Muscle of leg (tissue), 11 donors: ENCODE results near the gene CDKN2B-AS1. TPM values are rescaled to one million over a fixed set of nuclear protein-coding genes. Genes with fewer than 3 reads are reported as not detected.
A peak's percentile ranks its signal among the peaks of the same experiment; 100 is the strongest.

Experiments used
- DNase-seq: peaks from one replicate; pipeline ENCODE4 v3.0.0; 2013
- H3K27ac ChIP-seq: one replicate; pipeline ENCODE4 v1.5.1; 2013; ENCODE audit warnings: mild to moderate bottlenecking, low read length, control low read depth
- H3K27me3 ChIP-seq: one replicate; pipeline ENCODE4 v1.6.1; 2013; ENCODE audit warnings: low read length; ENCODE audit not compliant: control insufficient read depth, insufficient read depth
- H3K36me3 ChIP-seq: one replicate; pipeline ENCODE4 v1.6.1; 2013; ENCODE audit warnings: low read length; ENCODE audit not compliant: control insufficient read depth, insufficient read depth
- H3K4me1 ChIP-seq: one replicate; pipeline ENCODE4 v1.6.1; 2013; ENCODE audit warnings: low read length; ENCODE audit not compliant: control insufficient read depth, insufficient read depth
- H3K4me3 ChIP-seq: one replicate; pipeline ENCODE4 v1.5.1; 2013; ENCODE audit warnings: low read length, control low read depth
- H3K9me3 ChIP-seq: replicated peaks from 2 replicates; pipeline ENCODE4 v1.6.1; 2013; ENCODE audit warnings: low read depth, low read length; ENCODE audit not compliant: control insufficient read depth
- WGBS: methylation state at CpG from one replicate; pipeline ENCODE4 v1.1.5; 2013; ENCODE audit warnings: missing lambda C conversion rate; ENCODE audit not compliant: insufficient coverage; 5-methylcytosine and 5-hydroxymethylcytosine counted together
- polyA plus RNA-seq, 8 donors: library from polyadenylated mRNA; unstranded; fragments of 120-200 nt; gene quantifications; one replicate each; pipeline versions ENCODE4 v1.2.1 to v1.2.3, GENCODE V29; 2013; ENCODE audit warnings: inconsistent platforms in 1 of 8, low replicate concordance in 1 of 8; ENCODE audit not compliant: insufficient read length in 8 of 8, insufficient read depth in 1 of 8
- total RNA-seq: library from RNA; stranded (reverse); fragments of 120-200 nt; gene quantifications from one replicate; pipeline ENCODE4 v1.2.4, GENCODE V29; 2013

CDKN2B-AS1 gene
- total and polyA plus RNA-seq, 9 donors: 0.11 to 0.29 (median 0.15) TPM; not detected in 3

DNA sequence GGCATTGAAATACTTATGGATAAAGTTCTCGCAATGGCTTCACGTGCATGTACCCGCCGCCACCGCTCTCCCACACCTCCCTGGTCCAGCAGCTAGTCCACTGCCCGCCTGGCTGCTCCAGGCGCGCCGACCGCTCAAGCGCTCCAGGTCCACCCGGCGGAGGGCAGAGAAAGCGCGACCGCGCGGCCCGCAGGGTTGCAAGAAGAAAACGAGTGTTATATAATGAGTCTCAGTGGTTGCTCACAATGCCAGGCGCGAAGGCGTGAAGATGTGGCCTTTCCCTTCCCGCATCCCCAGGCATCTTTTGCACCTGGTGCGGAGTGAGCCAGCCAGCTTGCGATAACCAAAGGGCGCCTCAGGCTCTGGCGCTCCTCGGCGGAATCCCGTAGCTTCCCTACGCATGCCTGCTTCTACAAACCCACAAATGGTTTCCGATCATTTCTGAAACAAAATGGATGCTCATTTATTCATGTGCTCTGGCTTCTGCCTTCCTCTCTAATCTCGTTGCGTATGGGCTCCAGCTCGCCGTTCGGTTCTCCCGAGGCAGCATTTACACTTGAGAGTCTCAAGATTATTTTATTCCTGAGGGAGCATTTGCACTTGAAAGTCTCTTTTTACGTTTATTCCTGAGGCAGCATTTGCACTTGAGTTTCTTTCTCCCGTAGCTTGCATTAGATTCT is 26.1 kb upstream of the CDKN2B-AS1 start:
- WGBS: under 1% methylated on average over 27 of the region's 41 CpGs
- Histone ChIP-seq H3K4me1 (peaks cover 8% of the 10 kb centered on the region), H3K27ac (no peak overlapping the region), H3K4me3 (no peak overlapping the region), H3K27me3 (peaks cover 71% of the 10 kb centered on the region), H3K9me3 (no peaks in the 10 kb centered on the region), H3K36me3 (no peaks in the 10 kb centered on the region)
- no peak for DNase-seq

DNA sequence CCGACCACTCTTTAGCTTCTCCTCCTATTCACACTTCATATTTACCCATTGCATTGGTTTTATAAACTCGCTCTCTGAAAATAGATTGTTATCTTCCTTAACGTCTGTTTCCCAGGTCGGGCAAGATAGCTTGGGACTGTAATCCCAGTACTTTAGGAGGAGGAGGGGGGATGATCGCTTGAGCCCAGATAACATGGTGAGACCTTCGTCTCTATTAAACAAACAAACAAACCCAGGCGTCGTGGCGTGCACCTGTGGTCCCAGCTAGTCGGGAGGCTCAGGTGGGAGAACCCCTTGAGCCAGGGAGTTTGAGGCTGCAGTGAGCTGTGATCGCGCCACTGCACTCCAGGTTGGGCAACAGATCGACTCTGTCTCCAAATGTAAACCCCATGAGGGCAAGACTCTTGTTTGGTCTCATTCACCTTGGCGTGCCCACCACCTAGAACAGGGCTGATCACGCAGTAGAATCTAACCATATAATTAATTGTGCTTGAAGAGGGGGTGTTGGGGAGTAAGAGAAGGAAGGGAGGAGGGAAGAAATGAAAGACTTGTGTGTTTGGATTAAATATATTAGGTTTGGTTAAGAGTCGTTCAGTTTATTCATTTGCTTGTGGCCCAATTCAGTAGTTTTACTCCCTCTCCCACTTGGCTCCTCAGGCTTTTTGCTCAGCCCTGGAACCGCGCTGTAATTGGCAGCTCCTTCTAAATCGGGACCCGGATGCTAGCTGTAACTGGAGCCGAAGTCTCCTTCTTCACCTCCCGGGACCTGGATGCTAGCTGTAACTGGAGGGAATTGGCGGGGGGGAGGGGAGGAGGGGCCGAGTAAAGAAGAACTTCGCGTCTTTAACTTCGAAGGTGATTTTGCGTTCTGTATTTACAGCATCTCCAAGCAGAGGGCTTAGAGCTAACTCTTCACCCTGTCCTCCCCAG is 25.3 kb upstream of the CDKN2B-AS1 start:
- Histone ChIP-seq H3K4me1 (peaks cover 9% of the 10 kb centered on the region), H3K36me3 (no peaks in the 10 kb centered on the region), H3K27ac (no peak overlapping the region), H3K4me3 (no peak overlapping the region), H3K27me3 (peaks cover 78% of the 10 kb centered on the region), H3K9me3 (no peaks in the 10 kb centered on the region)
- no peak for DNase-seq
- WGBS: 0% methylated on average over 4 of the region's 28 CpGs

DNA sequence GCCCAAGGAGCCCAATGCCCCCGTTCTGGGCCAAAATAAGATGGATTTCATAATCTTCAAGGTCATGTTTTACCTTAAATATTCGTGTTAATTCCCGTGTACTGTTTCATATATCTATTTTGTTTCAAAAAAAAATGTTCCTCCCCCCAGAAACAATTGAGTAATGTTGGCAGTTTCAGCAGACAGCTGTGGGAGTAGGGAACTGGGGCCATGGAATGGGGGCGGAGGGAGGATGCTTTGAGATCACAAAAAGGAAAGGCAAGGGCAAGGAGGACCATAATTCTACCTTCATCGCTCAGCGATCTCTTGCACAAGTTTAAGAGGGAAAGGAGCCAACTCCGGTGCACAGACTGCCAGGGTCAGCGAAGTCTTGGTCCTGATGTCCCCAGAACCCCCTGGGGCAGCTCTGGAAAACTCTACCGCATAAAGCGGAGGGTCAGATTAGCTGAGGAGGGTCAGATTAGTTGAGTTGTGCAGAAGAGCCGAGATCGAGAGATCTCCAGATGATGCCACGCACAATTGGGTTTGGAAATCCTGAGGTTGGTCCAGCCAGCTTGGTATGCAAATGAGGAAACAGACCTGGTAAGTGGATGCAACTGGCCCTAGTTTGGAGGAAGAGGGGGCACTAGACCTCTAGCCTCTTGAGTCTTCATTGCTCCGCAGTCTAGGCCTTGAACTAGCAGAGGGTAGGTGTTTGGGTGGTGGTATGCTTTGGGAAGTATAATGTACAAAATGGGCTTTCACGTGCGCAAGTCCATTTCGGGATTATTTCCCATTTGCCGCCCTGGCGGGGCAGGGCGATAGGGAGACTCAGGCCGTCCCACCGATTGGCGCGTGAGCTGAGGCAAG is 24.4 kb upstream of the CDKN2B-AS1 start:
- Histone ChIP-seq H3K36me3 (no peaks in the 10 kb centered on the region), H3K4me3 (no peak overlapping the region), H3K27ac (no peak overlapping the region), H3K27me3 (peaks cover 78% of the 10 kb centered on the region), H3K4me1 (peaks cover 13% of the 10 kb centered on the region), H3K9me3 (no peaks in the 10 kb centered on the region)
- 6% methylated on average over 19 of the region's 24 CpGs for WGBS
- DNase-seq: no peak

DNA sequence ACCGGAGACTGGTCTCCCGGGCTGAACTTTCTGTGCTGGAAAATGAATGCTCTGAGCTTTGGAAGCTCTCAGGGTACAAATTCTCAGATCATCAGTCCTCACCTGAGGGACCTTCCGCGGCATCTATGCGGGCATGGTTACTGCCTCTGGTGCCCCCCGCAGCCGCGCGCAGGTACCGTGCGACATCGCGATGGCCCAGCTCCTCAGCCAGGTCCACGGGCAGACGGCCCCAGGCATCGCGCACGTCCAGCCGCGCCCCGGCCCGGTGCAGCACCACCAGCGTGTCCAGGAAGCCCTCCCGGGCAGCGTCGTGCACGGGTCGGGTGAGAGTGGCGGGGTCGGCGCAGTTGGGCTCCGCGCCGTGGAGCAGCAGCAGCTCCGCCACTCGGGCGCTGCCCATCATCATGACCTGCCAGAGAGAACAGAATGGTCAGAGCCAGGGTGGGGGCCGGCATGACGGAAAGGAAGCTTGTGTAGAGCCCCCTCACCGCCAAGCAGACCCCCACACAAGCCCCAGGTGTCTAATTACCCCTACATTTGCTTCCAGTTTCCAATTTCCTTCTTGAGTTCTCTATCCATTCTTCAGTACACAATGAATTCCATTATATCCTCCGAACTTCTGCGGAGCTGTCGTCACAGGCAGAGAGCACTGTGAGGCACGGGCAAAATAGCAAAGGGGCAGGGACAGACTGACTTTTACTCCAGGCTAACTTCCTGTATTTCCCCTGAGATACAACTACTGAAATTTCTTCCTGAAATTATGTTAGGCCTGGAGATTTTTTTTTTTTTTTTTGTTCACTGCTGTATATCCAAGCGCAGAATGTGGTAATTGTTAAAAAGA is 23.6 kb upstream of the CDKN2B-AS1 start:
- Histone ChIP-seq H3K4me1 (peaks cover 13% of the 10 kb centered on the region), H3K9me3 (no peaks in the 10 kb centered on the region), H3K4me3 (no peak overlapping the region), H3K27me3 (peaks cover 77% of the 10 kb centered on the region), H3K36me3 (no peaks in the 10 kb centered on the region), H3K27ac (no peak overlapping the region)
- DNase-seq: no peak
- 1% methylated on average over 39 of the region's 45 CpGs for WGBS

DNA sequence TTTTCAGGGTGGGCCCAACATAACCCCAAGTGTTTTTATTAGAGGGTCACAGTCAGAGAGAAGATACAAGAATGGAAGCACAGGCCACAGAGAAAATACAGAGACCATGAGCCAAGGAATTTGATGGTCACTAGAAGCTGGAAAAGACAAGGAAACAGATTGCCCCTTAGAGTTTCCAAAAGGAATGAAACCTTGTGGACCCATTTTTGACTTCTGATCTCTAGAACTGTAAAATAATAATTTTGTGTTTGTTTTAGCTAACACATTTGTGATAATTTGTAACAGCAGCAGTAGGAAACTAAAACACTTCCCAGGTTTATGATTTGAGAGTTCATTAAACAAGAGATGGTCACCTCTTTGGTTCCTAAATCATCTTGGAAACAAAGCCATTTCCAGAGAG is 22.2 kb upstream of the CDKN2B-AS1 start:
- Histone ChIP-seq H3K4me1 (peaks cover 13% of the 10 kb centered on the region), H3K36me3 (no peaks in the 10 kb centered on the region), H3K9me3 (no peaks in the 10 kb centered on the region), H3K27me3 (peaks cover 75% of the 10 kb centered on the region), H3K4me3 (no peak overlapping the region), H3K27ac (no peak overlapping the region)
- DNase-seq: no peak

DNA sequence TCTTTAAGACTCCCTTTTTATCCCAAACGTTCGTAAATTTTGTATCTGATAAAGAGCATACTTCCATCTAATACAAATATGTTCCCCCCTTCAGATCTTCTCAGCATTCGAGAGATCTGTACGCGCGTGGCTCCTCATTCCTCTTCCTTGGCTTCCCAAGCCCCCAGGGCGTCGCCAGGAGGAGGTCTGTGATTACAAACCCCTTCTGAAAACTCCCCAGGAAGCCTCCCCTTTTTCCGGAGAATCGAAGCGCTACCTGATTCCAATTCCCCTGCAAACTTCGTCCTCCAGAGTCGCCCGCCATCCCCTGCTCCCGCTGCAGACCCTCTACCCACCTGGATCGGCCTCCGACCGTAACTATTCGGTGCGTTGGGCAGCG is 20.3 kb upstream of the CDKN2B-AS1 start:
- DNase-seq: no peak
- H3K27me3 ChIP-seq: peaks cover 64% of the 10 kb centered on the region
- H3K36me3 ChIP-seq: no peaks in the 10 kb centered on the region
- 2% methylated on average over 21 of the region's 21 CpGs for WGBS
- no peaks in the 10 kb centered on the region for H3K9me3 ChIP-seq
- peaks cover 13% of the 10 kb centered on the region for H3K4me1 ChIP-seq
- H3K4me3 ChIP-seq: peak overlapping the region; percentile 30
- H3K27ac ChIP-seq: no peak overlapping the region

DNA sequence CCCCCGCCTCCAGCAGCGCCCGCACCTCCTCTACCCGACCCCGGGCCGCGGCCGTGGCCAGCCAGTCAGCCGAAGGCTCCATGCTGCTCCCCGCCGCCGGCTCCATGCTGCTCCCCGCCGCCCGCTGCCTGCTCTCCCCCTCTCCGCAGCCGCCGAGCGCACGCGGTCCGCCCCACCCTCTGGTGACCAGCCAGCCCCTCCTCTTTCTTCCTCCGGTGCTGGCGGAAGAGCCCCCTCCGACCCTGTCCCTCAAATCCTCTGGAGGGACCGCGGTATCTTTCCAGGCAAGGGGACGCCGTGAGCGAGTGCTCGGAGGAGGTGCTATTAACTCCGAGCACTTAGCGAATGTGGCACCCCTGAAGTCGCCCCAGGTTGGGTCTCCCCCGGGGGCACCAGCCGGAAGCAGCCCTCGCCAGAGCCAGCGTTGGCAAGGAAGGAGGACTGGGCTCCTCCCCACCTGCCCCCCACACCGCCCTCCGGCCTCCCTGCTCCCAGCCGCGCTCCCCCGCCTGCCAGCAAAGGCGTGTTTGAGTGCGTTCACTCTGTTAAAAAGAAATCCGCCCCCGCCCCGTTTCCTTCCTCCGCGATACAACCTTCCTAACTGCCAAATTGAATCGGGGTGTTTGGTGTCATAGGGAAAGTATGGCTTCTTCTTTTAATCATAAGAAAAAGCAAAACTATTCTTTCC is 19.7 kb upstream of the CDKN2B-AS1 start:
- Histone ChIP-seq H3K4me1 (peaks cover 13% of the 10 kb centered on the region), H3K36me3 (no peaks in the 10 kb centered on the region), H3K27me3 (peaks cover 61% of the 10 kb centered on the region), H3K9me3 (no peaks in the 10 kb centered on the region), H3K4me3 (peak overlapping the region; percentile 30), H3K27ac (no peak overlapping the region)
- peak; percentile 21 for DNase-seq
- WGBS: 0% methylated on average over 36 of the region's 51 CpGs

DNA sequence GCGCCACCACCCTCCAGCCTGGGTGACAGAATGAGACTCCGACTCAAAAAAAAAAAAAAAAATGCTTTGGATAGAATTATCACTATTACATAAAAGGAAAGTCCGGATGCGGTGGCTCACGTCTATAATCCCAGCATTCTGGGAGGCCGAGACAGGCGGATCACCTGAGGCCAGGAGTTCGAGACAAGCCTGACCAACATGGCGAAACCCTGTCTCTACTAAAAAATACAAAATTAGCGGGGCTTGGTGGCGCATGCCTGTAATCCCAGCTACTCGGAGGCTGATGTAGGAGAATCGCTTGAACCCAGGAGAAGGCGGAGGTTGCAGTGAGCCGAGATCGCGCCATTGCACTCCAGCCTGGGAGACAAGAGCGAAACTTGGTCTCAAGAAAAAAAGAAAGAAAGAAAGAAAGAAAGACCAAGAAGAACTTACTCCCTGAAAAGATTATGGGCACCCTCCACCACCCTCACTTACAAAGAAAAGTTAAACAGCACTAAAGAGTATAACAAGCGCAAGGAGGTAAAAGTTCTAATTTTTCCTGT is 18.2 kb upstream of the CDKN2B-AS1 start:
- Histone ChIP-seq H3K4me1 (peaks cover 13% of the 10 kb centered on the region), H3K9me3 (no peaks in the 10 kb centered on the region), H3K27me3 (peaks cover 51% of the 10 kb centered on the region), H3K4me3 (no peak overlapping the region), H3K27ac (no peak overlapping the region), H3K36me3 (no peaks in the 10 kb centered on the region)
- 15% methylated on average over 6 of the region's 19 CpGs for WGBS
- no peak for DNase-seq

DNA sequence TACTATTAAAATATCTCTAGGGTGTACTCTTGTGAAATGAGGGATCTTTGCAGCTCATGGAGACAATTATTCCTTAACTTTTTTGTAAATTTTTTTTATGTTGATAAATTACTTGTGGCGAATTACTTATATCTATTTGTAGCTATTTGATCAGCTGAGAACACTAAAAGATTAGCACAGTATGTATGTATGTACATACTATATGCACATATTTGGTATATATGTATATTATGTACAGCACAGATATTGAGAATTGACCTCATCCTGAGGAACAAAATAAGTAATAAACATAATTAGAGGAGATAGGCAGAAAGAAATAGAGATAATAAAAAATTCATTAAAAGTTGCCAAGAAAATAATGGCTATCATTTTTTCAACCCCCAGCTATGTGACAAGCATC is 12.2 kb upstream of the CDKN2B-AS1 start:
- no peak overlapping the region for H3K27ac ChIP-seq
- no peaks in the 10 kb centered on the region for H3K9me3 ChIP-seq
- H3K36me3 ChIP-seq: no peaks in the 10 kb centered on the region
- no CpG with 5 or more reads among the region's 1 CpG for WGBS
- H3K4me1 ChIP-seq: no peaks in the 10 kb centered on the region
- H3K27me3 ChIP-seq: peaks cover 15% of the 10 kb centered on the region
- no peak overlapping the region for H3K4me3 ChIP-seq
- no peak for DNase-seq
